Measurements from ENCODE around the gene WDR44. TPM values are rescaled to one million over a fixed set of nuclear protein-coding genes. Genes with fewer than 3 reads are reported as not detected.

Gene WDR44
- total RNA-seq, 2 donors from 2014 or later, result 13.9 to 14.7 TPM

DNA sequence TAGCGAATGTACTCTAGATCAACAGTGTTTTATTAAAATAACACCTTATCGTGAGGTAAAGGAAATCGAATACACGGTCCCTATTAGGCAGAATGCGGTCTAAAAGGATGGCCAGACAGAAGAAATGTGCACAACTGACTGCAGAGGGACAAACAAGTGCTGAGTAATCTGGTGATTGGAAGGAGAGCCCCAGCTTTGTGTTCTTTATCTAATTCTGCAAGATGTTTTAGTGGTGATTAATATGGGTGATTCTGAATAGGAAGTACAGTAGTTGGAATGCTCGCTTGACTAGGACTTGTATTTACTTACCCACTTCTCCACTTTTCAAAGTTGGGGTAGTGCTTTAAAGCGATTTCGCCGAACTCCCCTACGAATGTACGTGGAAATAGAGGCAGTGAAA, 1.2 kb downstream of the WDR44 start:
- peak overlapping the region; percentile 88 to 95 for H3K27ac ChIP-seq
- DNase-seq (ENCODE audit: low spot score), result no peak
- no peaks in the 10 kb centered on the region for H3K9me3 ChIP-seq
- peak overlapping the region; percentile 53 to 67 for H3K4me3 ChIP-seq
- TF ChIP-seq, protein P1, sequence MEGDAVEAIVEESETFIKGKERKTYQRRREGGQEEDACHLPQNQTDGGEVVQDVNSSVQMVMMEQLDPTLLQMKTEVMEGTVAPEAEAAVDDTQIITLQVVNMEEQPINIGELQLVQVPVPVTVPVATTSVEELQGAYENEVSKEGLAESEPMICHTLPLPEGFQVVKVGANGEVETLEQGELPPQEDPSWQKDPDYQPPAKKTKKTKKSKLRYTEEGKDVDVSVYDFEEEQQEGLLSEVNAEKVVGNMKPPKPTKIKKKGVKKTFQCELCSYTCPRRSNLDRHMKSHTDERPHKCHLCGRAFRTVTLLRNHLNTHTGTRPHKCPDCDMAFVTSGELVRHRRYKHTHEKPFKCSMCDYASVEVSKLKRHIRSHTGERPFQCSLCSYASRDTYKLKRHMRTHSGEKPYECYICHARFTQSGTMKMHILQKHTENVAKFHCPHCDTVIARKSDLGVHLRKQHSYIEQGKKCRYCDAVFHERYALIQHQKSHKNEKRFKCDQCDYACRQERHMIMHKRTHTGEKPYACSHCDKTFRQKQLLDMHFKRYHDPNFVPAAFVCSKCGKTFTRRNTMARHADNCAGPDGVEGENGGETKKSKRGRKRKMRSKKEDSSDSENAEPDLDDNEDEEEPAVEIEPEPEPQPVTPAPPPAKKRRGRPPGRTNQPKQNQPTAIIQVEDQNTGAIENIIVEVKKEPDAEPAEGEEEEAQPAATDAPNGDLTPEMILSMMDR (IDR thresholded peaks at IDR 0.05), result no peak
- H3K36me3 ChIP-seq, result no peaks in the 10 kb centered on the region
- no peaks in the 10 kb centered on the region for H3K27me3 ChIP-seq
- peaks cover 0 to 21% of the 10 kb centered on the region in 2 donors for H3K4me1 ChIP-seq

DNA sequence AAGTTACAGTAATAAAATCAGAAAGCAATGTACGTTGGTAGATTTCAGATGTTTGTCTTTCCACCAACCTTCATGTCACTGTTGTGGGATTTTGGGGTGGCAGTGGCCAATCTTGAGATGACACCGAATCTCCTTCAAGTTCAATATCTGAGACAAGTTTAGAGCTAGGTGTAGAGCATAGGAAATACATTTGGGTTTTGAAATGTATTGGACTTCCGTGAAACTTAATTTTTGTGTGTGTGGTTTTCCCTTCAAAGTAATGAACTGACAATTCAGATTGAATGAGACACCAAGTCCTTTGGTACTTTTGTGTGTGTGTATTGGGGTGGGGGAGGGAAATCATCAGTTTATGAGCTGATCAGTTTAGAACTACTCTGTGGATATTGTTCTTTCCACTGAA, 1.8 kb downstream of the WDR44 start:
- Histone ChIP-seq H3K4me3 (peak overlapping the region; percentile 53 to 67), H3K27me3 (no peaks in the 10 kb centered on the region), H3K9me3 (no peaks in the 10 kb centered on the region), H3K27ac (no peak overlapping the region), H3K36me3 (no peaks in the 10 kb centered on the region), H3K4me1 (peaks cover 0 to 21% of the 10 kb centered on the region in 2 donors)
- no peak for DNase-seq (ENCODE audit: low spot score)
- TF ChIP-seq, protein P1 (IDR thresholded peaks at IDR 0.05), result no peak

- no peak overlapping the region for H3K27ac ChIP-seq
- DNase-seq (ENCODE audit: low spot score), result no peak
- H3K36me3 ChIP-seq, result no peaks in the 10 kb centered on the region
- TF ChIP-seq, protein P1 (IDR thresholded peaks at IDR 0.05), result no peak
- peaks cover 0 to 21% of the 10 kb centered on the region in 2 donors for H3K4me1 ChIP-seq
- H3K9me3 ChIP-seq, result no peaks in the 10 kb centered on the region
- no peaks in the 10 kb centered on the region for H3K27me3 ChIP-seq
- no peak overlapping the region for H3K4me3 ChIP-seq
Measured at GRCh38 chrX:118348186-118348810, 2.4 kb downstream of the WDR44 start.

DNA sequence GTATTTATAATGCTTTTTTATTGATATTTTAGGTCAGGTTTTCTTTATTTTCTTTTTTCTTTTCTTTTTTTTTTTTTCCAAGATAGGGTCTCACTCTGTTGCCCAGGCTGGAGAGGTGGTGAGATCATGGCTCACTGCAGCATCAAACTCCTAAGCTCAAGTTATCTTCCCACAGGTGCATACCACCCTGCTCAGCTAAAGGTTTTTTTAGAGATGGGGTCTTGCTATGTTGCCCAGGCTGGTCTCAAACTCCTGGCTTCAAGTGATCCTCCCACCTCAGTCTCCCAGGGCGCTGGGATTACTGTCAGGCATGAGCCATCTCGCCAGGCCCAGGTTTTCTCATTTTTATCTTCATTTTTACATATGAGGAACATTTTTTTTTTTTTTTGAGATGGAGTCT, 3.3 kb downstream of the WDR44 start:
- H3K9me3 ChIP-seq, result no peaks in the 10 kb centered on the region
- H3K27me3 ChIP-seq, result no peaks in the 10 kb centered on the region
- DNase-seq (ENCODE audit: low spot score), result no peak
- H3K4me1 ChIP-seq, result peaks cover 0 to 21% of the 10 kb centered on the region in 2 donors
- H3K4me3 ChIP-seq, result no peak overlapping the region
- no peaks in the 10 kb centered on the region for H3K36me3 ChIP-seq
- TF ChIP-seq, protein P1 (IDR thresholded peaks at IDR 0.05), result no peak
- no peak overlapping the region for H3K27ac ChIP-seq

GRCh38 chrX:118350221-118350620, 4.3 kb downstream of the WDR44 start:
- Histone ChIP-seq H3K4me3 (no peak overlapping the region), H3K9me3 (no peaks in the 10 kb centered on the region), H3K27ac (no peak overlapping the region), H3K27me3 (no peaks in the 10 kb centered on the region), H3K36me3 (no peaks in the 10 kb centered on the region), H3K4me1 (peaks cover 0 to 24% of the 10 kb centered on the region in 2 donors)
- no peak for DNase-seq (ENCODE audit: low spot score)
- TF ChIP-seq, protein P1 (IDR thresholded peaks at IDR 0.05), result no peak

DNA sequence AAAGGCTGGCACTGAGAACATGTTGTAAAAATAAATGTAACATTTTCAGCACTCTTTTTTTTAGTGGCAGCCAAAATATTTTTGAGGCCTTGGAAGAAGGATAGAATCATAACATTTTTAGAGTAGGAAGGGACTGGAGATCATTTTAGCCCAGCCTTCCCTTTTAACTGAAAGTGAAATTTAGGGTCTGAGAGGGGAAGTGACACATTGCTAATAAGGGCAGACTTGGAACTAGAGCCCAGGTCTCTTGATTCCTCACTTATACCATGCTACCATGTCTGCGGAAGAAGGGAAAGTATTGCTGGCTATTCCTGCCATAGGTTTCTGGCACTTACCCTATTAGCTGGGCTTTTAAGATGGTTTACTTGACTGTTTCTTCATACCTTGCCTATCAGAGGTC, 4.8 kb downstream of the WDR44 start:
- Histone ChIP-seq H3K9me3 (no peaks in the 10 kb centered on the region), H3K27ac (no peak overlapping the region), H3K4me3 (no peak overlapping the region), H3K36me3 (no peaks in the 10 kb centered on the region), H3K4me1 (peaks cover 0 to 24% of the 10 kb centered on the region in 2 donors), H3K27me3 (no peaks in the 10 kb centered on the region)
- DNase-seq (ENCODE audit: low spot score), result no peak
- TF ChIP-seq, protein P1 (IDR thresholded peaks at IDR 0.05), result no peak

Measured in right atrium auricular region (tissue), 2 donors.